ENCODE results near the gene PFKM.
"Not testable (repeated sequence)": the region's sequence is repeated elsewhere in the genome, so short reads cannot be mapped to it uniquely, and the experiment has no call there.

Gene PFKM

DNA sequence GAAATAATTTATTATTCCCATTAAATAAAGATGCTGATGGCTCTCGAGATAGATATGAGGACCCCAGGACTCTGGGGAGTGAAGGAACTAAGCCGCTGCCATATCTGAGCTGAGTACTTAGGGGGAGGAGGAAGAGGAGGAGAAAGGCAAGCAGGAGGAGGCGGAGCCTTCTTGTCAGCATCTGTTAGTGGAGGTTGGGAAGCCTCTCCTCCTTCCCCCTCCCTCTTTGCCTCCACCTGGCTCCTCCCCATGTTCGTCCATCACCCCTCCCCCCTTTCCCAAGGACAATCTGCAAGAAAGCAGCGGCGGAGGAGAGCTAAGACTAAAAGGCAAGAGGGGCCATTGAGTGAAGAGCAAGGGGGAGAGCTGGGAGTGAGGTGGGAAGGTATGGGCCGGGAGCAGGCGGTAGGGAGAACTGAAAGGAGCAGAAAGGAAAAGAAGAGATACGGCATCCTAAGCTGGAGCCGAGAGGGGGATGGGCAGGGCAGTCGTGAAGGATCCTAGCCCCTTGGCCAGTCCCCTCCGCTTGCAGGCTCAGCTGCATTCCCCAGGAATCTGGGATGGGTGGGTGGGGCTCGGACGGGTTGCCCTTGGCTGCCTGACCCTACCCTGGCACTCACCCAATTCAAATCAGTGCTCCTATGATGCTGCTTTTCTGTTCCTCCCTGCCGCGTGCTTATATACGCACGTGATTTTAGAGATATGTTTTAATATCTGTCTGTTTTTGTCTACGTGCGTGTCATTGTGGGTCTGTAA is at the start of gene PFKM:
Gene PFKM (plus strand): TSS at position 287 of the 756 bp plus-strand sequence. CDS start 3,411 bp downstream, outside the sequence.
- DNase-seq: peak; percentile 90

DNA sequence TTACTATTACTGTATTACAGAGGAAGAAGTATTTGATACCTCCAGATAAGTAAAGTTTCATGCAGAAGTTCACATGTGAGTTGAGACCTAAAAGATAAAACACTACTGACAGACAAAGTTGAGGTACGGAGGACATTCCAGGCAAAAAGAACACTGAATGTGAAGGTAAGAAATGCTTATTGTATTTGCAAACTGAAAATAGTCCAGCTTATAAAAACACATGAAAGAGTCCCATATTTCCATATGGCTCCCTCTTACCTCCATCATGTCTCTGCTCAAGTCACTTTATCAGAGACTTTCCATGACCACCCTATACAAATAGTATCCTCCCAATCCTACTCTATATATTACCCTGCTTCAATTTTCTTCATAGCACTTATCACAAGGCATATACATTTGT is 49.1 kb upstream of the PFKM start:
- no peak for DNase-seq

DNA sequence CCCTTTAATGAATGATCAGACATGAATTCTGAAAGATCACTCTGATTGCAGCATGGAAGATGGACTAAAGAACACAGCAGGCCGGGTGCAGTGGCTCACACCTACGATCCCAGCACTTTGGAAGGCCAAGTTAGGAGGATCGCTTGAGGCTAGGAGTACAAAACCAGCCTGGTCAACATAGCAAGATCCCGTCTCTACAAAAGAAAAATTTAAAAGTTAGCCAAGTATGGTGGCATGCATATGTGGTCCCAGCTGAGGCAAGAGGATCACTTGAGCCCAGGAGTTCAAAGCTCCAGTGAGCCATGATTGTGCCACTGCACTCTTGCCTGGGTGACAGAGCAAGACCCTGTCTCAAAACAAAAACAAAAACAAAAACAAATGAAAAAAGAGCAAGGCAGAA is 48.4 kb upstream of the PFKM start:
- DNase-seq: no peak

DNA sequence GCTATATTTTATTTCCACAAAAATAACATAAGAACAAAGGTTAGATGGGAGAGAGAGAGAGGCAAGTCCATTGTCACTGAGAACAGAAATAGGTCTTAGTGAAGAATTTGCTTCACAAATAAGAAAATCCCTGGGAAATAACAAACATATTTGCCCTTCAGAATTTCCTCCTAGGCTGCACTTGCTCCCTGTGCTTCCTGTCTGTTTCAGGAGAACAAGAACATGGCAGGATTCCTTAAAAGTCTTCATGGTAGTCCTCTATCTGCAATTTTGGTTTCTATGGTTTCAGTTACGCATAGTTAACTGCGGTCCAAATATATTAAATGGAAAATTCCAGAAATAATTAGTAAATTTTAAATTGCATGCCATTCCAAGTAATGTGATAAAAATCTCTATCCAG is 47.4 kb upstream of the PFKM start:
- no peak for DNase-seq

DNA sequence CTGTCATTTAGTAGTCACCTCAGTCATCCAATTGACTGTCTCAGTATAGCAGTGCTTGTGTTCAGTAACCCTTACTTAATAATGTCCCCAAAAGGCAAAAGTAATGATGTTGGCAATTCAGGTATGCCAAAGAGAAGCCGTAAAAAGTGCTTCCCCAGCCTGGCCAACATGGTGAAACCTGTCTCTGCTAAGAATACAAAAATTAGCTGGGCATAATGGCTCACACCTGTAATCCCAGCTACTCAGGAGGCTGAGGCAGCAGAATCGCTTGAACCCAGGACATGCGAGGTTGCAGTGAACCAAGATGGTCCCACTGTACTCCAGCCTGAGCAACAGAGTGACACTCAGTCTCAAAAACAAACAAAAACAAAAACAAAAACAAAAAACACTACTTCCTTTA is 46.9 kb upstream of the PFKM start:
- DNase-seq: no peak

DNA sequence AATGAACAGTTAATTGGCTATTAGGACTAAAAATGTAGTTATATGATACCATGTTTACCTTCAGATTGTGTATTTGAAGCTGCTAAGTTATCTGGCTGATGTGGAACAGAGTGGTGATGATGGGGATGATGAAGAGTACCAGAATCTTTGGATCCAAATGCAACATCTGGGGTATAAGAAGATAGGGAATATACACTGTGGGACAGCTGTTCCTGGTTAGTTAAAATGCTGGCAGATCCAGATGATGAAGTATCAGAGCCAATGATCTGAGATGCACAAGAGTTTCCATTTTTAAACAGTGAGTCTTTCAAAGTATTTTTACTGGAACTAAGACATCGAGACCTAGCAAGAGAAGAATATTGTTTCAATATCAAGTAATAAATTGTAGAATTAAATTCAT is 44.9 kb upstream of the PFKM start:
- no peak for DNase-seq

DNA sequence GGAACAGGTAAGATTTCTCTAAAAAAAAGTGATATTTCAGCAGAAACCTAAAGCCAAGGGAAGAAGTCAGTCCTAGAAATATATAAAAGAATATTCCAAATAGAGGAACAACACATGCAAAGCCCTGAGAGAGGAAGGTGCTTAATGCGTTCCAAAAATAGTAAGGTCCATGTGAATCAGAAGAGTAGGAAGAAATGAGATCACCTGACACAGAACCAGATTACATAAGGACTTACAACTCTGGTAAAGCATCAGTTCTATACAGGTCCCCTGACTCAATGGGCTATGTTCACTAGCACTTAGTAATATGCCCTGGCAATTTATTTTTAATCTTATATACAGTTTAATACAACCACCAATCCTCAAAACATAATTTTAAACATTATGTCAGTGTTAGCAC is 43.3 kb upstream of the PFKM start:
- DNase-seq: no peak

DNA sequence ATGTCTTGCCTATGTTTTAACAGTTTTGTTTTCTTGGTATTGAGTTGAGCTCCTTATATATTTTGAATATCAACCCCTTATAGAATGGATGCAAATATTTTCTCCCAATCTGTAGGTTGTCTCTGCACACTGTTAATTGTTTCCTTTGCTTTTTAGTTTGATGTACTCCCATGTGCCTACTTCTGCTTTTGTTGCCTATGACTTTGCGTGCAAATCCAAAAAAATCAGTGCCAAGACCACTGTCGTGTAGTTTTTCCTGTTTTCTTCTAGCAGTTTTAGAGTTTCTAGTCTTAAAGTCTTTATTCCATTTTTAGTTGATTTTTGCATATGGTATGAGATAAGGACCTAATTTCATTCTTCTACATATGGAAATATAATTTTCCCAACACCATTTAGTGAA is 42.1 kb upstream of the PFKM start:
- no peak for DNase-seq

DNA sequence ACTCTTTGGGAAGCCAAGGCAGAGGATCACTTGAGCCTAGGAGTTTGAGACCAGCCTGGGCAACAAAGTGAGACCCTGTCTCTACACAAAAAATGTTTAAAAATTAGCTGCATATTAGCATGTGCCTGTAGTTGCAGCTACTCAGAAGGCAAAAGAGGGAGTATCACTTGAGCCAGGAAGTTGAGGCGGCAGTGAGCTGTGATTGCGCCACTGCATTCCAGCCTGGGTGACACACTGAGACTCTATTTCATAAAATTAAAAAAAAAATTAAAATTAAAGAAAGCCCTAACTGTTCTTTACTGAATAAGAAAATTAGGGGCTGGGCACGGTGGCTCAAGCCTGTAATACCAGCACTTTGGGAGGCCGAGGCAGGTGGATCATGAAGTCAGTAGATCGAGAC is 40.3 kb upstream of the PFKM start:
- DNase-seq: peak; percentile 66

DNA sequence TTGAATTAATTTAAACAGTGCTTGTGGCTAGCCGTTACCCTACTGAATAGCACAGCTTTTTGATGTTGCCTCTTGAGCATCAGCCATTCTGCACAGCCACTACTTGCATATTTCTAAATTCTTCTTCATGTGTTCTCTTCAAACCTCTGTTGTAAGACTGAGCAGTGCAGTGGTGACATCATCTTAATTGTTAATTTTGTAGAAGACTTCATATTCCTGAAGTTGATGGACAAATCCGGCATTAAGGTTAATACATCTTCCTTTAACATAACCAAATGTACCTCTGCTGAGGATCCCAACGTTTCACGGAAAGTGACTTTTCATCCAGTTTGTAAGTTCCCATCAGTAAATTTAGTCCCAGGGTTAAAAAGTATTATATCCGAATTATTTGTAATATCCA is 38.9 kb upstream of the PFKM start:
- no peak for DNase-seq

DNA sequence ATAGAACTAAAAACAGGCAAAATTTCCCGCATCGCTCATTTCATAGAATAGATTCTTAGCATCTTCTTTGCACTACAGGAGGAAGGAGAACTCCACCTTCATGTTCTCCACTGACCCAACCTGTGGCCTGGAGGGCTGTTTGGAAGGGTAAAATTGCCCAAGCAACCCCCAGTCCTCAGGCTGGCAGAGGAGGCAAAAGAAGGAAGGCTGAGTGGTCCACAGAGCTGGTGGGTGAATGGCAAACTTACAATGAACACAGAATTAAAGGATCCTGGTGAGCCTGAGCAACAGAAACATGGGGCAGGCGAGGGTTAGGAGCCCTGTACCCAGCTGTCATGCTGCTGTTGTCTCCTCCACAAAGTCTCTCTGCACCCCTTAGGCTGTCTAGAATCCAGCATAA is 38.3 kb upstream of the PFKM start:
- DNase-seq: no peak

DNA sequence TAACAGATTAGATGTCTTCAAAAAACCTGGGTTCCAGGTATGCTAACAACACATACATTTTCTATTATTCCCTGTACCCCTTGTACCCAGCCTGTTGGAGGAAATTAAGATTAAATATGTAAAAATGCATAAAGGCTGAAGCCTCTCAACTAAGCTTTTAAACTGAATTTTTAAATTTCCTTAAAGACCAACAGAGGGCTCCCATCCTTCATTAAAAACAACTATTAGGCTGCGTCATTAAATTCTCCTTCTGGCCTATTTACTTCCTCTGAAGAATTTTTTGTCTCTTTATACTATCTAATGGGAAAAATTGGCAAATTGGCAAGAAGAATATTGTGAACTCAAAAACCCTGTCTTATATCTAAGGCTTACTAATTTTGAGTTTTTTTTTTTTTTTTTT is 35.1 kb upstream of the PFKM start:
- DNase-seq: peak; percentile 7

DNA sequence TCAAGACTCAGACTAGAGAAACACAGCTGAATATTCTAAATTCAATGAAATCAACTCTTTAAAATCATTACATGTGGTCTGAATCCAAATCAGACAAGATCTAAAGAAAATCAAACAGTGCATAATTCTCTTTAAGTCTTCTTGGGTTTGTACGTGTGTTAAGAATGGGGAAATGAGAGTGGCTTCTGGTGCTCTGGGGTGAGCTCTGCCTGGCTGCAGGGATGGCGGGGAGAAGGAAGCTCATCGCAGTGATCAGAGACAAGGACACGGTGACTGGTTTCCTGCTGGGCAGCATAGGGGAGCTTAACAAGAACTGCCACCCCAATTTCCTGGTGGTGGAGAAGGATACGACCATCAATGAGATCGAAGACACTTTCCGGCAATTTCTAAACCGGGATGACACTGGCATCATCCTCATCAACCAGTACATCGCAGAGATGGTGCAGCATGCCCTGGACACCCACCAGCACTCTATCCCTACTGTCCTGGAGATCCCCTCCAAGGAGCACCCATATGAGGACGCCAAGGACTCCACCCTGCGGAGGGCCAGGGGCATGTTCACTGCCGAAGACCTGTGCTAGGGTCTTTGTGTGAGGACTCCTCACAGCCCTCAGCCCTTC is 34.2 kb upstream of the PFKM start:
- DNase-seq: no peak

DNA sequence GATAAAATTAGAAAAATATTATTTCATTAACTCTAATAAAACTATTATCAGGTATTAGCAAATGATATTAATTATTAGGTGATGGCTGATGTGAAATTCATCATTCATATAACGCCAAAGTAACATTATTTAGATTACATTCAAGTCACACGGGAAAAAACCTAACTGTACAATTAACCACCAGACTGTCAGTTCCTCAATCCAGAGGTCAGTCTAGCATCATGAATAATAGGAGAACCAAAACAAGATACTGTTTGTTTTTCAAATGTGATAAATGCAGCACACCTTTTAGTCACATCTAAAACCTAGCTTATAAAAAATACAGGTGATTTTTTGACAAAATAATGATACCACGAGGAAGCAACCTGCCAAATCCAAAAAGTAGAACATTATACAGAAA is 32.8 kb upstream of the PFKM start:
- DNase-seq: no peak

DNA sequence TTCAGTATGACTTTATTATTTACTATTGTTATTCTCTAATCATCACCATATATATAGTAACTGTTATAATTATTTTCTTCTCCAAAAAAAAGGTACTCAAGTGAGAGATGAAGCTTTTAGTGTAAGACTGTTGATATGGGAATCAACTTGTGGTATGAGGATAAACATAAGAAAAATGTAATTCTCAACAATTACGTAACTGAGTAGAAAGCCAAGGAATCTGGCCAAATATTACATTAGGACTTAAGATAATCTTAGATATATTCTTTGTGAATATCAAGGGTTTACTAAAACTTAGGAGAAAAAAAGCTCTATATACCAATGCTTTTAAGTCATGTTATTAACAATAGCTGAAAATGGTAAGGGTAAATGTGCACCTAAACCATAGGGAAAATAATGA is 26.6 kb upstream of the PFKM start:
- DNase-seq: no peak

DNA sequence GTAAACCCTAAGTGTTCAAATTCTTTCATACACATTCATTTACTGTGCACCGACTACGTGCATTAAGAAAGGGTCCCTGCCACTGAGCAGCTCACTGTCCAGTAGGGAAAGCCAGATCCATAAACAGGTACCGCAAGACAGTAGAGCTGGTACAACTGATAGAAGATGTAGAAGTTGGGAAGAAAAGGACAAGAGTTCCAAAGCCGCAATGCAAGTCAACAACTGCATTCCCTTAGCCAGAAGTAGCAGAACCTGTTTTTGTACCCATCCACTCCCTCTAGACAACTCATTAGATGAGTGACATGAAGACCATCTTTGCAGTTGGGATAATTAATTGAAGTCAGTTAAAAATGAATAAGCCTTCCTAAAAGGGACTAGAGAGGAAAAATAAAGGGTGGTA is 14.6 kb upstream of the PFKM start:
- no peak for DNase-seq

DNA sequence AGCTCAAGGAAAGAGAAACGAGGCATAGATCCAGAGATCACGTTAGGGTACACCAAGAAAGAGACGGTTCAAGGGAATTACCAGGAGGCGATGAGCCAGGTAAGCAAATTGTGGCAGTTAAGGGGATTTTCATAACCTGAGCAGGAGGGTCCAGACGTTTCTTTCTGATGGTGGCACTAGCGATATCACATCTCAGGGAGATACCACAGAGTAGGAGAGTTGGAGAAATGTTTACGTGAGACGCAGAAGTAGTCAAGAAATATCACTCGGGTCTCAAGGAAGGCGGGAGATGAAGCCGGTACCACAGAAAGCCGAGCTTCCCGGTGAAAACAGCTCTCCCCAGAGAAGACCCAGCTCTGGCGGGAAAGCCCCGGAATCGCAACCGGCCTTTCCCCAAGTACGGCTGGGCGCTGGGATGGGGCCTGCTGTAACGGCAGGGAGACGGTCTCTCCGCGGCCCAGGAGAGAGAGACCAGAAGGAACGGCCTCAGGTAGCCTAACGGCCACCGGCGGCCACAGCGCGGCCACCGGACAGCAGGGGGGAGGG is 13.8 kb upstream of the PFKM start:
- DNase-seq: no peak

DNA sequence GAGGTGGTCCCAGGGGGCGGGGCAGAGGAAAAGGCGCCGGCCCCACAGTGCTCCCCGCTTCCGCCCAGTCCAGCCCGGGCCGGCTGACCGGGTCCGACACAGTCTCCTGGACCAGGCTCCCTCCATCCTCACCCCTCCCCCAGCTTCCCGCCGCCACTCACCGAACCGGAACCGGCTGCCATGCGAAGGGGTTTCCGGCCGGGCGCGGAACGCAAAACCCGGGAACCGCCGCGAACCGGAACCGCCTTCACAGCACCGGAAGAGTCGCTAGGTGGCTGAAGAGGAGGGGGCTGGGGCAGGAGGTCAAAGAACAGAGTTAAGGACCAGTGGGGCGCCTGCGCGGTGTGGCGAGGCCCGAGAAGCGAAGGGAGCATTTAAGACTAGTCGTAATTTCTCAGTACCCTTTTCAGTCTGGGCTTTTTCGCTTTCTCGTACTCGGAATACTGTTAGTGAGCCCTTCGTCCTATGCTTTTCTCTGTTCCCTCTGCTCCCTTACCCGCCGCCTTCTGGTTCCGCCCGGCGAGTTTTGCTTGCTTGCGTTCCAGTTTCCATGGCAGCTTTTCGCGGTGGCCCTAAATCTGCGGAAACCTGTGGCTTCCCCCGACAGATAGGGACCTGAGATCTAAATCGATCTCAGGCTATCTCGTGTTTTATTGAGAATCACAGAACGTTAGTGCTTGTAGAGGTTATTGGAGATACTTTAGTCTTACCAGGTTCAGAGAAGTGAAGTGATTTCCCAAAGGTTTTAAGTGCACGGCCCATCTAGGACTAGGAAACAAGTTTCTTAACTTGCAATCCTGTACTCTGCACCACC is 13.1 kb upstream of the PFKM start, which contains the start of gene SENP1:
Gene SENP1 (minus strand): TSS at position 213 of the 814 bp plus-strand sequence. CDS start 4,607 bp downstream, outside the sequence.
- DNase-seq: peak; percentile 89

DNA sequence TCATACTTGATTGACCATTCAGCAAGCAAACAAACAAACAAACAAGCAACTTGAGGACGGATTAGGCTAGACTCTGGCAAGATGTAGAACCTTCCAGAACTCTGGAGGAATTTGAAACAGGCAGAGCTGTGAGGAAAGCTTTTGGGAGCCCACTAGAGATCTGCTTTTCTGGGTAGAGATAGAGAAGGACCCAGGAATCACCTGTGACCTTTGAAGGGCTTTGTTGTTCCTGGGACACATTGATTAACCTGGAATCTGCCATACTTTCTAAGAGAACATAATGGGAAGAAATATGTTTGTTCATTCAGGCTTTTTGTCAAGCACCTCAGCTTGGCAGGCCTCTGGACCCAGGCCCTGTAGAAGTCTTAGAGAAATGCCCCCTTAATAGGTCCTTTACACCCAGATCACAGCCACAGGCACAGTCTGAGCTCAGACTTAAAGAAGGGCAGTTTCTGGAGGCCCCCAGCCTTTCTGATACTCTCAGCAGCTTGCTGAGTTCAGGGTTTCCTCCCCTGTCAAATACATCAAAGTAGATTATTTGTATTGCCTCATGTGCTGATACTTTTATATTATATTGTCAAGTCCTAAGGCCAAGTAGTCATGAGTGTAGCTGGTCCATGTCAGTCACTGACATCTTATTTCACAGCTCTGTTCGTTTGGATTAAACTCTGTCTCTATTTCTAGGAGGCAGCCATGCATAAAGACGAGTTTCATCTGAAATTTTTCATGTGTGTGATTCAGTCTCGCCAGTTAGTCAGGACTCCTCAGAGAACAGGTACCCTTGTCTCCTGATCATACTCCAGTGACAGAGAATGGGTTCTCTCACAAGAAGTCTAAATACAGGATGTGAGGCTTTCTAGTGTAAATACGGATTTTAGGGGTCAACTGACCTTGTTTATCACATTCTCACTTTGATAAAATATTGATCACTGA is 12.2 kb upstream of the PFKM start:
- DNase-seq: no peak

DNA sequence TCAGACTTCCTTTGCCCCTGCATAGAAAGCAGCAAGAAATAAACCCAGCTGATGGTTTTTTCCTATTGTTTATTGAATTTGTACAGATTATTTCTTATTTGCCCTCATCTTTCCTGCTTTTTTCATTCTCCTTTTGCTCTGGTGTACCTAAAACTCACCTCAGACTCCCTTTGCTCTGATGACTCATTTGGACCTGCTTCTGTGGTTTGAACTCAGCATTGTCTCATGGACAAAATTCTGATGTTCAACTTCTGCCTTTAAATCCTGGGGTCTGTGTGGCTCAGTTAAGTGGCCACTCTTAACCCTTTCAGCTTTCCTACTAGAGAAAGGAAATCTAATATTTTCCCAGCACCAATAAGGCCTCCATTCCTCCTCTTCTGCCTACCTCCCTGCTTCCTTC is 9.7 kb upstream of the PFKM start:
- DNase-seq: no peak

DNA sequence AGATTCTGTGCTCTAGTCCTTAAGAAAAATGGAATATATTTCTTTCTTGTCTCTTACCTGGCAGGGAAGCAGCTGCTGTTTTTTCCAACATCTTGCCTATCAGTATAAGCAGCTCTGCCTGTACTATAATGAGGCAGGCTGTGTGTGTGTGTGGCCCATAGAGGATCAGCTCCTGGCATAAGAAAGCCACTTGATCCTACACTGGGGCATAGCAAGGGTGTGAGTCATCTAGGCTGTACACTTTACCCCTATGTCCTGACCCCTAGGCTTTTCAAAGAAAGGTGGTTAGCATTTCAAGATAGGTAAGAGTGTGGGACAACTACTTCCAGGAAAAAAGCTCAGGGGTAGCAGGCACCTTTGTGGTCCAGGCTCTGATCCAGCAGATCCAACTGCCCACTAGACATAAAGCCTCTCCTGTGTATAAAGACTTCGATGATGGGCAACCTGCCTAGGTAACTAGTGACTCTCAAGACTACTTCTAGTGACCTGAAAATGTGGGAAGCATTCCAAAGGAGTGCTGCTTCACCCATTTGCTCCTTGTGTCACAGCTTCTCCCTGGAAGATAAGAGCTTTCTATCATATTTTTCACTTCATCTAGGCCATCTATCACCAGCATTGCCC is 8.4 kb upstream of the PFKM start:
- no peak for DNase-seq

DNA sequence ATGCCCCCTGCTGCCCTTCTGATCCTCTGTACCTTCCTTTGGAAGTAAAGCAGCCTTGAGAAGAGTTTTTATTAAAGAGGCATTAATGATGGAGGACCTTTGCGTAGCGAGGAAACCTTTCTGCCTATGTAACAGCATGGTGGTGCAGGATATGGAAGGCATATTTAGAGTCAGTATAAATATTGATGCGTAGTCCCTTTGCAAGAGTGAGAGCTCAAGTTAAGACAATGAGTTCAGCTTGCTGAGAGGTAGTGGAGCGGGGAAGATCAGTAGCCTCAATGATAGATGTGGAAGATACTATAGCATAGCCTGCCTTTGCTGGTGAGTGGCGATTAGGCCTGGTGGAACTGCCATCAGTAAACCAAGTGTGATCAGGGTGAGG is 7.9 kb upstream of the PFKM start:
- DNase-seq: not testable (repeated sequence)
